GM19397 (cell line): ENCODE data around the gene ZGLP1.
"Not testable (repeated sequence)": the region's sequence is repeated elsewhere in the genome, so short reads cannot be mapped to it uniquely, and the experiment has no call there.

Source experiments
- ATAC-seq: cut with Tn5 transposase; IDR thresholded peaks from one replicate; pipeline ENCODE4 v1.9.1; 2021; ENCODE audit warnings: mild to moderate bottlenecking, moderate library complexity; ENCODE audit not compliant: unreplicated experiment

ZGLP1 gene

GRCh38 chr19:10283301-10284064, 26.1 kb downstream of the ZGLP1 start:
- no peak for ATAC-seq

GRCh38 chr19:10282043-10282442, 27.6 kb downstream of the ZGLP1 start:
- not testable (repeated sequence) for ATAC-seq

GRCh38 chr19:10279737-10280442, 29.7 kb downstream of the ZGLP1 start:
- ATAC-seq: no peak

- no peak for ATAC-seq
Measured at GRCh38 chr19:10278935-10279334, 30.7 kb downstream of the ZGLP1 start.

GRCh38 chr19:10277795-10278589, 31.6 kb downstream of the ZGLP1 start:
- ATAC-seq: no peak

- ATAC-seq: no peak
Measured at GRCh38 chr19:10274589-10274988, 35.0 kb downstream of the ZGLP1 start.

GRCh38 chr19:10271543-10272086, 38.0 kb downstream of the ZGLP1 start:
- ATAC-seq: peak; percentile 33

GRCh38 chr19:10270616-10271394, 38.8 kb downstream of the ZGLP1 start, which contains the start of gene ICAM1:
TSS of gene ICAM1 (plus strand) at chr19:10271120. CDS start at chr19:10271160, 40 bp downstream.
- peak; percentile 48 for ATAC-seq

- ATAC-seq: no peak
Measured at GRCh38 chr19:10270180-10270615, 39.4 kb downstream of the ZGLP1 start.

- ATAC-seq: no peak
Measured at GRCh38 chr19:10269333-10270179, 40.1 kb downstream of the ZGLP1 start.

- no peak for ATAC-seq
Measured at GRCh38 chr19:10268071-10268470, 41.5 kb downstream of the ZGLP1 start.

- ATAC-seq: no peak
Measured at GRCh38 chr19:10266706-10267105, 42.9 kb downstream of the ZGLP1 start.

- no peak for ATAC-seq
Measured at GRCh38 chr19:10262771-10263170, 46.8 kb downstream of the ZGLP1 start.

- ATAC-seq: no peak
Measured at GRCh38 chr19:10260141-10260584, 49.5 kb downstream of the ZGLP1 start.

GRCh38 chr19:10259162-10259905, 50.3 kb downstream of the ZGLP1 start:
- no peak for ATAC-seq

- no peak for ATAC-seq
Measured at GRCh38 chr19:10258080-10258710, 51.4 kb downstream of the ZGLP1 start.

- no peak for ATAC-seq
Measured at GRCh38 chr19:10256970-10257615, 52.5 kb downstream of the ZGLP1 start.

- ATAC-seq: no peak
Measured at GRCh38 chr19:10256551-10256950, 53.1 kb downstream of the ZGLP1 start.
